GM12801 (cell line): ENCODE data around the gene IPO11.

Experiments used
- CTCF ChIP-seq: IDR thresholded peaks from one replicate; pipeline ENCODE4 v1.5.1; 2011; ENCODE audit warnings: control low read depth; ENCODE audit not compliant: insufficient read length; ENCODE audit errors: extremely low read depth

The IPO11 gene

DNA sequence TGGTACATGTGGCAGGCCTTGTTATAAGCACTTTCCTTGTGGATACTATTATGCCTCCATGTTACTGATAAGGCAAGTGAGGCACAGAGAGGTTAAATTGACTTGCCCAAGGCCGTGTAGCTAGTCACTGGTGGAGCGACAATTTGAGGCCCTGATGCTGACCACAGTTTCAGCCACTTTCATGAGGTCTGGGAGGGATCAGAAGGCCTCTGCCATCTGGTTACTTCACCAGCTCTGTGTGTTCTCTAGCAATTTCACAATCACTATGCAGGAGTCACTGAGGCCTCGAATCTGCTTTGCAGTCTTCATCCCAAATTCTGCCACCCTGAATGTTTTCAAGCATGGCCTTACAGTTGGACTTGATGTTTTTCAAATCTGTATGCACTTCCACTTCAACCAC lies 175.2 kb downstream of the IPO11 start:
- no peak for TF ChIP-seq CTCF

GRCh38 chr5:62588668-62589067 lies 176.1 kb downstream of the IPO11 start:
- no peak for TF ChIP-seq CTCF

DNA sequence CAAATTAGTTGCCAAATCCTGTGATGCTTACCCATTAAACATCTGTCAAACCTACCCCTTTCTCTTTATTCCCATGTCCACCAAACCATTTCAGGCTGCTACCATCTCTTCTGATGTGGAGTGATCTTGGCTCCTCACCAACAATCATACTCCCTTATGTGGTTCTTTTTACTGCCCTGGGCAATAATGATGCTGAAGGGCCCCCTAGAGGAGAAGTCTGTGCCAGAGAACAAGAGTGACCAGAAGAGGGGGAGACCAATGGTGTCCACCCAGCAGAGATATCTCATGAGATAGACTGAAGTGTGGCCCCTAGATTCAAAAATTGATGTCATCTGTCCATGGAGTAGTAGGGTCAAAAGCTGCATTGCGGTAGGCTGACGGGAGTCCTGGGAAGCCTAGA lies 176.9 kb downstream of the IPO11 start:
- no peak for TF ChIP-seq CTCF

- no peak for TF ChIP-seq CTCF
These were observed 177.8 kb downstream of the IPO11 start for GRCh38 chr5:62590387-62590786.

DNA sequence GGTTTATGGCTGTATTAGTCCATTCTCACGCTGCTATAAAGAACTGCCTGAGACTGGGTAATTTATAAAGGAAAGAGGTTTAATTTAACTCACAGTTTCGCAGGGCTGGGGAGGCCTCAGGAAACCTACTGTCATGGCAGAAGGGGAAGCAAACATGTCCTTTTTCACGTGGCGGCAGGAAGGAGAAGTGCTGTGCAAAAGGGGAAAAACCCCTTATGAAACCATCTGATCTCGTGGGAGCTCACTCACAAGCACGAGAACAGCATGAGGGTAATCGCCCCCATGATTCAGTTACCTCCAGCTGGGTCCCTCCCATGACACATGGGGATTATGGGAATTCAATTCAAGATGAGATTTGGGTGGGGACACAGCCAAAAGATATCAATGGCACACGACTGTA lies 180.0 kb downstream of the IPO11 start:
- TF ChIP-seq CTCF = no peak

DNA sequence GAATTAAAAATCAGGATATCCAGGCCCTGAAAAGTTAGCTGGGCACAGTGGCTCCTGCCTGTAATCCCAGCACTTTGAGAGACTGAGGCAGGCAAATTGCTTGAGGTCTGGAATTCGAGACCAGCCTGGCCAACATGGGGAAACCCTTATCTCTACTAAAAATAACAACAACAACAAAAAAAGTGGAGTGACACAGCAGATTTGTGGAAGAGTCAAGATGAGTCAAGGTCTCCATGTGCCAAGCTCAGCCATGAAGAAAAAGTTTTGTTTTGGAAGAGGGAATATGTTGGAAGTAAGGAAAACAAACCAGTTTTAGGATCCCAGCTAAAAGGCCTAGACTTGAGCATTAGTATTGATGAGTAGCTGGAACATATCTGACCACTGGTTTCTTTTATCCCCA lies 180.8 kb downstream of the IPO11 start:
- no peak for TF ChIP-seq CTCF

- TF ChIP-seq CTCF = no peak
These were observed 181.9 kb downstream of the IPO11 start for GRCh38 chr5:62594364-62594984.

GRCh38 chr5:62596096-62596495 lies 183.5 kb downstream of the IPO11 start:
- no peak for TF ChIP-seq CTCF
